ENCODE data around the gene STMN3. TPM values are rescaled to one million over a fixed set of nuclear protein-coding genes. Genes with fewer than 3 reads are reported as not detected.
"Not testable (repeated sequence)": the region's sequence is repeated elsewhere in the genome, so short reads cannot be mapped to it uniquely, and the experiment has no call there.

The STMN3 gene
- total RNA-seq, 1 experiment from 2014 or later, result 27.9 TPM

DNA sequence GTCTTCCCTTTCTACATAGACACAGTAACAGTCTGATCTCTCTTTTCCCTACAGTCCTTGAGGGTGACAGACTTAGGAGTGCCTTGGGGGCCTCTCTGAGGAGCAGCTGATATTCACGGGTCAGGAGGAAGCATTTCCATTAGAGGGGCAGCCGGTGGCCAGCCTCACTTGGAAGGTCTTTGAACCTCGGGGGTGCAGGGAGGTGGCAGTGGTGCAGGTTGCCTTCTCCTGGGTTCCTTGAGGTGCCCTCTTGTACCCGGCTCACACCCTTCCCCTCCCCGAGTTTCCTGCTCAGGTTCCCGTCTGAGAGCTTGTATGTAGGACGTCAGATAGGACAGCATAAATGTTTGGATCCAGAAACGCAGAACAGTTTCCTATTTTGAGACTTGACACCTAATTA, 7.4 kb upstream of the STMN3 start:
- no peaks in the 10 kb centered on the region; the same call in 1 of the 2 replicates for H3K36me3 ChIP-seq (ENCODE audit: control insufficient read depth, insufficient read depth, low read length)
- H3K4me3 Mint-ChIP-seq (ENCODE audit: unreplicated experiment), result no peak overlapping the region

DNA sequence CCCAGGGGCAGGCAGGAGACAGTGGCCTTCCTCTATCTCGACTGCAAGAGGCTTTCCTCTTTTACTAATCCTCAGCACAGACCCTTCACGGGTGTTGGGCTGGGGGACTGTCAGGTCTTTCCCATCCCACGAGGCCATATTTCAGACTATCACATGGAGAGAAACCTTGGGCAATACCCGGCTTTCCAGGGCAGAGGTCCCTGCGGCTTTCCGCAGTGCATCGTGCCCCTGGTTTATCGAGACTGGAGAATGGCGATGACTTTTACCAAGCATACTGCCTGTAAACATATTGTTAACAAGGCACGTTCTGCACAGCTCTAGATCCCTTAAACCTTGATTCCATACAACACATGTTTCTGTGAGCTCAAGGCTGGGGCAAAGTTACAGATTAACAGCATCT, 7.0 kb upstream of the STMN3 start:
- H3K27me3 ChIP-seq (replicated peaks; ENCODE audit: control insufficient read depth, insufficient read depth, low read length); intact Hi-C loops (cut with micrococcal nuclease; ENCODE audit: unreplicated experiment); BruUV-seq (replicated peaks); CTCF ChIA-PET; H3K27me3 Mint-ChIP-seq (ENCODE audit: insufficient read depth, unreplicated experiment); H3K9me3 Mint-ChIP-seq (ENCODE audit: unreplicated experiment); POLR2A ChIA-PET; DNase-seq; H3K9me3 ChIP-seq; H3K36me3 ChIP-seq (ENCODE audit: control insufficient read depth, insufficient read depth, low read length); H3K27ac Mint-ChIP-seq (ENCODE audit: unreplicated experiment); H3K4me3 ChIP-seq (ENCODE audit: low read depth, low read length): not testable (repeated sequence)
- Mint-ChIP-seq H3K4me1 (ENCODE audit: low read depth, unreplicated experiment) (peaks cover 15% of the 10 kb centered on the region), H3K4me3 (ENCODE audit: unreplicated experiment) (peak overlapping the region; percentile 86), H3K36me3 (ENCODE audit: insufficient read depth, unreplicated experiment) (peaks cover 21% of the 10 kb centered on the region)
- H3K4me1 ChIP-seq, result peaks cover 10% of the 10 kb centered on the region

More for the DNA sequence above, 7.4 kb upstream of the STMN3 start:
- no TSS peak for BruUV-seq (replicated peaks)
- no peaks in the 10 kb centered on the region for H3K9me3 ChIP-seq
- no peaks in the 10 kb centered on the region for H3K27me3 ChIP-seq (replicated peaks; ENCODE audit: control insufficient read depth, insufficient read depth, low read length)
- Mint-ChIP-seq H3K9me3 (ENCODE audit: unreplicated experiment) (no peaks in the 10 kb centered on the region), H3K4me1 (ENCODE audit: low read depth, unreplicated experiment) (peaks cover 15% of the 10 kb centered on the region), H3K36me3 (ENCODE audit: insufficient read depth, unreplicated experiment) (peaks cover 22% of the 10 kb centered on the region), H3K27ac (ENCODE audit: unreplicated experiment) (no peak overlapping the region), H3K27me3 (ENCODE audit: insufficient read depth, unreplicated experiment) (no peaks in the 10 kb centered on the region)
- no peak for DNase-seq
- TF ChIP-seq, protein P1, sequence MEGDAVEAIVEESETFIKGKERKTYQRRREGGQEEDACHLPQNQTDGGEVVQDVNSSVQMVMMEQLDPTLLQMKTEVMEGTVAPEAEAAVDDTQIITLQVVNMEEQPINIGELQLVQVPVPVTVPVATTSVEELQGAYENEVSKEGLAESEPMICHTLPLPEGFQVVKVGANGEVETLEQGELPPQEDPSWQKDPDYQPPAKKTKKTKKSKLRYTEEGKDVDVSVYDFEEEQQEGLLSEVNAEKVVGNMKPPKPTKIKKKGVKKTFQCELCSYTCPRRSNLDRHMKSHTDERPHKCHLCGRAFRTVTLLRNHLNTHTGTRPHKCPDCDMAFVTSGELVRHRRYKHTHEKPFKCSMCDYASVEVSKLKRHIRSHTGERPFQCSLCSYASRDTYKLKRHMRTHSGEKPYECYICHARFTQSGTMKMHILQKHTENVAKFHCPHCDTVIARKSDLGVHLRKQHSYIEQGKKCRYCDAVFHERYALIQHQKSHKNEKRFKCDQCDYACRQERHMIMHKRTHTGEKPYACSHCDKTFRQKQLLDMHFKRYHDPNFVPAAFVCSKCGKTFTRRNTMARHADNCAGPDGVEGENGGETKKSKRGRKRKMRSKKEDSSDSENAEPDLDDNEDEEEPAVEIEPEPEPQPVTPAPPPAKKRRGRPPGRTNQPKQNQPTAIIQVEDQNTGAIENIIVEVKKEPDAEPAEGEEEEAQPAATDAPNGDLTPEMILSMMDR (IDR thresholded peaks at IDR 0.05; ENCODE audit: insufficient read depth in 1 of 2, low read depth in 1 of 2, low read length in 1 of 2, severe bottlenecking in 1 of 2, unreplicated experiment in 1 of 2), result no peak
- intact Hi-C loops (cut with micrococcal nuclease; ENCODE audit: unreplicated experiment), result no loop called here
- no peak overlapping the region for H3K4me3 ChIP-seq (ENCODE audit: low read depth, low read length)
- H3K4me1 ChIP-seq, result peaks cover 10% of the 10 kb centered on the region
- CTCF ChIA-PET, result interaction anchor here (0.5 kb wide), 1 partner anchor 54 kb away, joined by 3 read pairs; no protein-coding TSS in a partner anchor
- POLR2A ChIA-PET, result no interaction called here

DNA sequence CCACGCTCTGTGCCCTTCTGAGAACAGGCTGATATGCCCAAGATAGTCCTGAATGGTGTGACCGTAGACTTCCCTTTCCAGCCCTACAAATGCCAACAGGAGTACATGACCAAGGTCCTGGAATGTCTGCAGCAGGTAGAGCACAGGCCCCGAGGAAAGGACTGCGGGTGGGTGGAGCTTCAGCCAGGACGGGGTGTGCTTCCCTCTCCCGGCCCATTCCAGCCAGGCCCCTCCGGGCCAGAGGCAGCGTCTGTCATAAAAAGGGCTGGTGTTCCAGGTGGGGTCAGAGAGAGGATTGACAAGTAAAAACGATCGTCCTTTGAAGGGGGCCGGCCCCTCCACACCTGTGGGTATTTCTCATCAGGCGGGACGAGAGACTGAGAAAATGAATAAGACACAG, 6.1 kb upstream of the STMN3 start:
- H3K27me3 Mint-ChIP-seq (ENCODE audit: insufficient read depth, unreplicated experiment), result no peaks in the 10 kb centered on the region
- TF ChIP-seq, protein P1 (IDR thresholded peaks at IDR 0.05; ENCODE audit: insufficient read depth in 1 of 2, low read depth in 1 of 2, low read length in 1 of 2, severe bottlenecking in 1 of 2, unreplicated experiment in 1 of 2), result no peak
- no peak for DNase-seq
- intact Hi-C loops (cut with micrococcal nuclease; ENCODE audit: unreplicated experiment), result loop anchor here (2.0 kb wide), 1 partner anchor 33 kb away; the partner anchor contains the start of gene GMEB2
- ChIA-PET CTCF (interaction anchor here (2.1 kb wide), 1 partner anchor 17 kb away, joined by 29 read pairs; no protein-coding TSS in a partner anchor), POLR2A (no interaction called here)
- no peaks in the 10 kb centered on the region for H3K27me3 ChIP-seq (replicated peaks; ENCODE audit: control insufficient read depth, insufficient read depth, low read length)
- peak overlapping the region; percentile 77 for H3K27ac Mint-ChIP-seq (ENCODE audit: unreplicated experiment)
- H3K36me3 Mint-ChIP-seq (ENCODE audit: insufficient read depth, unreplicated experiment), result peaks cover 16% of the 10 kb centered on the region
- H3K36me3 ChIP-seq (ENCODE audit: control insufficient read depth, insufficient read depth, low read length), result no peaks in the 10 kb centered on the region; the same call in 1 of the 2 replicates
- H3K4me1 Mint-ChIP-seq (ENCODE audit: low read depth, unreplicated experiment), result peaks cover 15% of the 10 kb centered on the region
- H3K4me3 Mint-ChIP-seq (ENCODE audit: unreplicated experiment), result peak overlapping the region; percentile 86
- no peaks in the 10 kb centered on the region for H3K9me3 ChIP-seq
- peaks cover 10% of the 10 kb centered on the region for H3K4me1 ChIP-seq
- H3K9me3 Mint-ChIP-seq (ENCODE audit: unreplicated experiment), result no peaks in the 10 kb centered on the region
- no TSS peak for BruUV-seq (replicated peaks)
- H3K4me3 ChIP-seq (ENCODE audit: low read depth, low read length), result peak overlapping the region; percentile 82

Data from Caco-2 (cell line).